IMR-90 (cell line): ENCODE measurements around the gene AP2B1. TPM values are rescaled to one million over a fixed set of nuclear protein-coding genes. Genes with fewer than 3 reads are reported as not detected.

Experiments
- ATAC-seq: fragments of 200-7000 bp; cut with Tn5 transposase; 2 replicates; pipeline ENCODE4 v1.9.1; 2020; ENCODE audit warnings: low read depth, mild to moderate bottlenecking, moderate library complexity
- BruUV-seq: library from RNA; stranded (reverse); fragments of 400-500 nt; replicated peaks from 2 replicates; lab custom pipeline; 2021; lab: Mats Ljungman, UMichigan
- CTCF ChIA-PET: fragments of 300-600 bp; formaldehyde crosslinking; extraction: SDS; loops from one replicate; lab custom pipeline; 2021; ENCODE audit warnings: antibody characterized with exemption; lab: Yijun Ruan, JAX
- POLR2A ChIA-PET: fragments of 300-600 bp; sonication (Branson Sonifier 250); formaldehyde crosslinking; loops from one replicate; lab custom pipeline; 2022; ENCODE audit warnings: antibody characterized with exemption; ENCODE audit not compliant: unreplicated experiment; lab: Charles Lee
- DNase-seq: peaks from one replicate; pipeline ENCODE4 v3.0.0; 2013
- H2AFZ ChIP-seq: replicated peaks from 2 replicates; pipeline ENCODE3; 2013; ENCODE audit warnings: low read length, mild to moderate bottlenecking; ENCODE audit not compliant: poor library complexity
- H2AK5ac ChIP-seq: 2 replicates; pipeline ENCODE4 v1.6.1; 2013; ENCODE audit warnings: low read depth, low read length, inconsistent platforms
- H2AK9ac ChIP-seq: replicated peaks from 2 replicates; pipeline ENCODE3; 2013; ENCODE audit warnings: mild to moderate bottlenecking, low read depth, low read length, moderate library complexity; ENCODE audit not compliant: poor library complexity
- H2BK120ac ChIP-seq: 2 replicates; pipeline ENCODE4 v1.6.1; 2013; ENCODE audit warnings: low read depth, low read length, inconsistent platforms
- H2BK15ac ChIP-seq: 3 replicates; pipeline ENCODE4 v1.6.1; 2013; ENCODE audit warnings: low read depth, low read length, inconsistent platforms
- H2BK20ac ChIP-seq: 2 replicates; pipeline ENCODE4 v1.6.1; 2013; ENCODE audit warnings: low read depth, mild to moderate bottlenecking, inconsistent platforms, low read length, moderate library complexity
- H2BK5ac ChIP-seq: 2 replicates; pipeline ENCODE4 v1.6.1; 2013; ENCODE audit warnings: mild to moderate bottlenecking, low read depth, low read length, inconsistent platforms; ENCODE audit not compliant: poor library complexity, severe bottlenecking
- H3K14ac ChIP-seq: replicated peaks from 2 replicates; pipeline ENCODE4 v1.6.1; 2013; ENCODE audit warnings: low read depth, low read length, inconsistent platforms
- H3K18ac ChIP-seq: 2 replicates; pipeline ENCODE4 v1.6.1; 2013; ENCODE audit warnings: low read depth, low read length, control low read depth
- H3K23ac ChIP-seq: 2 replicates; pipeline ENCODE4 v1.6.1; 2013; ENCODE audit warnings: low read depth, low read length, inconsistent platforms
- H3K27ac ChIP-seq: 2 replicates; pipeline ENCODE4 v1.5.1; 2013; ENCODE audit warnings: mild to moderate bottlenecking, control low read depth, low read length; ENCODE audit not compliant: insufficient read depth
- H3K27me3 ChIP-seq: 2 replicates; pipeline ENCODE4 v1.6.1; 2013; ENCODE audit warnings: low read length; ENCODE audit not compliant: control insufficient read depth, insufficient read depth
- H3K36me3 ChIP-seq: 2 replicates; pipeline ENCODE4 v1.6.1; 2013; ENCODE audit warnings: low read length, mixed read lengths; ENCODE audit not compliant: control insufficient read depth, insufficient read depth
- H3K4ac ChIP-seq: 2 replicates; pipeline ENCODE4 v1.6.1; 2013; ENCODE audit warnings: low read depth, low read length, inconsistent platforms
- H3K4me1 ChIP-seq: 2 replicates; pipeline ENCODE4 v1.6.1; 2013; ENCODE audit warnings: low read length, mixed read lengths; ENCODE audit not compliant: control insufficient read depth, insufficient read depth
- H3K4me2 ChIP-seq: 2 replicates; pipeline ENCODE4 v1.6.1; 2013; ENCODE audit warnings: low read depth, mild to moderate bottlenecking, control low read depth, low read length, moderate library complexity
- H3K4me3 ChIP-seq: 2 replicates; pipeline ENCODE4 v1.5.1; 2013; ENCODE audit warnings: low read depth, mild to moderate bottlenecking, control low read depth, low read length, moderate library complexity; ENCODE audit not compliant: insufficient read depth
- H3K56ac ChIP-seq: 2 replicates; pipeline ENCODE4 v1.6.1; 2013; ENCODE audit warnings: low read length, inconsistent platforms; ENCODE audit not compliant: insufficient read depth; ENCODE audit errors: extremely low read depth
- H3K79me1 ChIP-seq, 2 experiments: 2 replicates each; pipeline ENCODE4 v1.6.1; 2013; ENCODE audit warnings: low read length in 2 of 2, inconsistent platforms in 1 of 2, low read depth in 1 of 2
- H3K9ac ChIP-seq: 2 replicates; pipeline ENCODE4 v1.6.1; 2013; ENCODE audit warnings: low read depth, low read length, control low read depth
- H3K9me1 ChIP-seq: 2 replicates; pipeline ENCODE4 v1.6.1; 2013; ENCODE audit warnings: low read length, inconsistent platforms; ENCODE audit not compliant: insufficient read depth
- H3K9me3 ChIP-seq: 2 replicates; pipeline ENCODE4 v1.6.1; 2013; ENCODE audit warnings: low read length; ENCODE audit not compliant: control insufficient read depth, insufficient read depth
- H4K20me1 ChIP-seq: 2 replicates; pipeline ENCODE4 v1.6.1; 2013; ENCODE audit warnings: low read length, inconsistent platforms; ENCODE audit not compliant: insufficient read depth
- H4K5ac ChIP-seq: 2 replicates; pipeline ENCODE4 v1.6.1; 2013; ENCODE audit warnings: mild to moderate bottlenecking, low read depth, low read length, control low read depth
- H4K8ac ChIP-seq, 2 experiments: 2 replicates each; pipeline ENCODE4 v1.6.1; 2013; ENCODE audit warnings: low read depth in 2 of 2, low read length in 2 of 2, control low read depth in 1 of 2, inconsistent platforms in 1 of 2
- H4K91ac ChIP-seq: 2 replicates; pipeline ENCODE4 v1.6.1; 2013; ENCODE audit warnings: low read depth, low read length, inconsistent platforms; ENCODE audit not compliant: insufficient read depth
- BHLHE40 ChIP-seq: fragments of 150-350 bp; IDR thresholded peaks from 2 replicates; pipeline ENCODE4 v1.6.1; 2016; ENCODE audit warnings: mild to moderate bottlenecking, low read depth, low read length
- CEBPB ChIP-seq: IDR thresholded peaks from 2 replicates; pipeline ENCODE4 v1.6.1; 2012; ENCODE audit warnings: low read depth, low read length, improper control_type of control experiment
- CHD1 ChIP-seq: IDR thresholded peaks from 2 replicates; pipeline ENCODE4 v1.6.1; 2012; ENCODE audit warnings: low read depth, low read length, improper control_type of control experiment
- MXI1 ChIP-seq: IDR thresholded peaks from 2 replicates; pipeline ENCODE4 v1.6.1; 2012; ENCODE audit warnings: low read depth, mild to moderate bottlenecking, low read length, moderate library complexity, borderline replicate concordance
- NFE2L2 ChIP-seq: fragments of 150-350 bp; IDR thresholded peaks from 2 replicates; pipeline ENCODE4 v1.6.1; 2016; ENCODE audit warnings: low read depth, mild to moderate bottlenecking, low read length
- RAD21 ChIP-seq: IDR thresholded peaks from 2 replicates; pipeline ENCODE4 v1.6.1; 2012; ENCODE audit warnings: low read length, improper control_type of control experiment
- WGBS, 2 experiments: methylation state at CpG; one replicate each; pipeline versions ENCODE4 v1.1.5 to v1.1.7; 2013; ENCODE audit warnings: missing lambda C conversion rate in 2 of 2; ENCODE audit not compliant: insufficient read length in 1 of 2; ENCODE audit errors: extremely low coverage in 2 of 2; 5-methylcytosine and 5-hydroxymethylcytosine counted together
- dilution Hi-C: fragments of 300-500 bp; cut with HindIII; formaldehyde crosslinking; loops from one replicate; pipeline ENCODE4 v1.14.3; 2018; ENCODE audit warnings: low sequenced_read_pairs; ENCODE audit not compliant: unreplicated experiment
- in situ Hi-C: fragments of 300-500 bp; cut with MboI; formaldehyde crosslinking; loops from 3 replicates; pipeline ENCODE4 v1.14.3; 2019; ENCODE audit warnings: low sequenced_read_pairs, inconsistent platforms, mixed read lengths
- intact Hi-C: fragments of 100-400 bp; cut with micrococcal nuclease; formaldehyde crosslinking; loops from 2 replicates; pipeline ENCODE4 v1.10.0; 2022
- polyA plus RNA-seq, 3 experiments: library from polyadenylated mRNA; depleted of rRNA; stranded (reverse); fragments of >200 nt; gene quantifications; 2 replicates each; pipeline ENCODE4 v1.2.3, GENCODE V29; 2012; ENCODE audit warnings: low replicate concordance in 1 of 3
- total RNA-seq: library from RNA; depleted of rRNA; stranded (reverse); fragments of >200 nt; gene quantifications from 2 replicates; pipeline ENCODE4 v1.2.3, GENCODE V29; 2012
- TF ChIP-seq, protein P1 (sequence below): fragments of 150-350 bp; IDR thresholded peaks from 2 replicates; pipeline ENCODE4 v1.6.1; 2017; ENCODE audit warnings: mild to moderate bottlenecking, antibody characterized with exemption, low read length, low read depth
- TF ChIP-seq, protein P2 (sequence below): fragments of 150-350 bp; IDR thresholded peaks from 2 replicates; pipeline ENCODE4 v1.6.1; 2016; ENCODE audit warnings: low read depth, mild to moderate bottlenecking, low read length, moderate library complexity, borderline replicate concordance

AP2B1 gene
- total and polyA plus RNA-seq, 2 of the 4 experiments (the other 2 are of a cell fraction), result 102 to 125 TPM

GRCh38 chr17:35736236-35736635, 149.1 kb downstream of the AP2B1 start:
- Histone ChIP-seq H3K4me2 (no peak overlapping the region), H3K4ac (no peak overlapping the region), H3K79me1 (no peaks in the 10 kb centered on the region), H3K27ac (no peak overlapping the region), H3K4me3 (no peak overlapping the region), H3K4me1 (peaks cover under 1% of the 10 kb centered on the region), H2BK5ac (no peak overlapping the region), H2BK15ac (no peak overlapping the region), H4K20me1 (0 out of 2 replicates have a peak, but pooled peaks cover 9% of the 10 kb centered on the region), H3K9me1 (peaks cover 1% of the 10 kb centered on the region; the same call in 1 of the 2 replicates), H3K56ac (no peak overlapping the region), H3K18ac (no peak overlapping the region), H3K9me3 (no peaks in the 10 kb centered on the region), H4K8ac (no peak overlapping the region), H3K36me3 (no peaks in the 10 kb centered on the region), H3K27me3 (peaks cover 22% of the 10 kb centered on the region), H3K14ac (no peak overlapping the region), H2AK9ac (no peak overlapping the region), H3K9ac (no peak overlapping the region), H2BK20ac (no peak overlapping the region), H2AK5ac (no peak overlapping the region), H2BK120ac (no peak overlapping the region), H4K91ac (no peak overlapping the region), H3K23ac (no peak overlapping the region), H4K5ac (no peak overlapping the region), H2AFZ (no peak overlapping the region)
- no peak for DNase-seq
- dilution Hi-C loops, result no loop called here
- in situ Hi-C loops, result loop anchor here (25.0 kb wide), 1 partner anchor 374 kb away; the partner anchor contains the start of gene SLFN11
- no peak for TF ChIP-seq RAD21
- TF ChIP-seq NFE2L2, result no peak
- no peak for TF ChIP-seq BHLHE40
- no peak for TF ChIP-seq CEBPB
- no peak for TF ChIP-seq CHD1
- TF ChIP-seq, protein P1, sequence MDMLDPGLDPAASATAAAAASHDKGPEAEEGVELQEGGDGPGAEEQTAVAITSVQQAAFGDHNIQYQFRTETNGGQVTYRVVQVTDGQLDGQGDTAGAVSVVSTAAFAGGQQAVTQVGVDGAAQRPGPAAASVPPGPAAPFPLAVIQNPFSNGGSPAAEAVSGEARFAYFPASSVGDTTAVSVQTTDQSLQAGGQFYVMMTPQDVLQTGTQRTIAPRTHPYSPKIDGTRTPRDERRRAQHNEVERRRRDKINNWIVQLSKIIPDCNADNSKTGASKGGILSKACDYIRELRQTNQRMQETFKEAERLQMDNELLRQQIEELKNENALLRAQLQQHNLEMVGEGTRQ, result no peak
- TF ChIP-seq MXI1, result no peak
- TF ChIP-seq, protein P2, sequence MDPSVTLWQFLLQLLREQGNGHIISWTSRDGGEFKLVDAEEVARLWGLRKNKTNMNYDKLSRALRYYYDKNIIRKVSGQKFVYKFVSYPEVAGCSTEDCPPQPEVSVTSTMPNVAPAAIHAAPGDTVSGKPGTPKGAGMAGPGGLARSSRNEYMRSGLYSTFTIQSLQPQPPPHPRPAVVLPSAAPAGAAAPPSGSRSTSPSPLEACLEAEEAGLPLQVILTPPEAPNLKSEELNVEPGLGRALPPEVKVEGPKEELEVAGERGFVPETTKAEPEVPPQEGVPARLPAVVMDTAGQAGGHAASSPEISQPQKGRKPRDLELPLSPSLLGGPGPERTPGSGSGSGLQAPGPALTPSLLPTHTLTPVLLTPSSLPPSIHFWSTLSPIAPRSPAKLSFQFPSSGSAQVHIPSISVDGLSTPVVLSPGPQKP, result no peak
- no peak for ATAC-seq
- WGBS, 2 experiments, result 93% methylated on average over 3 of the region's 5 CpGs; no CpG with 5 or more reads in 1 of the 2 experiments
- intact Hi-C loops, result no loop called here
- BruUV-seq, result no TSS peak
- CTCF ChIA-PET, result interaction anchor here (0.6 kb wide), 1 partner anchor 197 kb away, joined by 3 read pairs; no protein-coding TSS in a partner anchor
- POLR2A ChIA-PET, result no interaction called here
